ENCODE results near the gene ADRA2C. TPM values are rescaled to one million over a fixed set of nuclear protein-coding genes. Genes with fewer than 3 reads are reported as not detected.

ADRA2C gene
- total RNA-seq, 2 experiments from 2014 or later: 0.21 TPM; not detected in 1

DNA sequence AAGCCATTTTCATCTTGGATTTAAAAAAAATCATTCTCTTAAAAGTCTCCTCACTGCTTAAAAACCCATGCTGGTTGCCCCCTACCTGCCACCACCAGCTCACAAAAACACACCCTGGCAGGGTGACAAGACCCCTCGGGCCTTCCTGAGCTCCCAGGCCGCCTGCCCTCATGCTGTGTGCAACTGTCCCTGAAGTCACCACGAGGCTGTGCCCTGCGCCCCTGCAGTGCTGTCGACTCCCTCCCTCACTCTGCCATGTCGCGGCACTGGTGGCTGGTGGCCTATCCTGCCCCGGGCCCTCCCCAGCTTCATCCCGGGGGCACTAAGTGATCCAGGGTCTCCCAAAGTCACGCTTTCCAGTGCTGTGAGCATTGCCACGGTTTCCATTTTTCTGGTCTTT, 46.3 kb upstream of the ADRA2C start:
- Histone ChIP-seq H3K4me1 (ENCODE audit: insufficient read depth, low read length, poor library complexity, severe bottlenecking) (no peaks in the 10 kb centered on the region), H3K4me2 (ENCODE audit: low read length) (no peak overlapping the region), H3K9me3 (ENCODE audit: low read length) (0 out of 2 replicates have a peak, but pooled peaks cover 6% of the 10 kb centered on the region), H4K20me1 (ENCODE audit: insufficient read depth, low read length) (no peaks in the 10 kb centered on the region), H3K36me3 (ENCODE audit: insufficient read depth, low read length) (no peaks in the 10 kb centered on the region), H3K27ac (ENCODE audit: low read depth, low read length, poor library complexity, severe bottlenecking) (no peak overlapping the region), H2AFZ (ENCODE audit: low read length) (no peak overlapping the region), H3K4me3 (ENCODE audit: low read depth, low read length, poor library complexity, severe bottlenecking) (no peak overlapping the region), H3K79me2 (ENCODE audit: insufficient read depth, low read depth, low read length) (no peaks in the 10 kb centered on the region), H3K9me2 (ENCODE audit: insufficient read depth, low read length) (no peaks in the 10 kb centered on the region)
- DNase-seq (ENCODE audit: low spot score): no peak
- CTCF ChIA-PET (ENCODE audit: unreplicated experiment): no interaction called here
- TF ChIP-seq, protein P1, sequence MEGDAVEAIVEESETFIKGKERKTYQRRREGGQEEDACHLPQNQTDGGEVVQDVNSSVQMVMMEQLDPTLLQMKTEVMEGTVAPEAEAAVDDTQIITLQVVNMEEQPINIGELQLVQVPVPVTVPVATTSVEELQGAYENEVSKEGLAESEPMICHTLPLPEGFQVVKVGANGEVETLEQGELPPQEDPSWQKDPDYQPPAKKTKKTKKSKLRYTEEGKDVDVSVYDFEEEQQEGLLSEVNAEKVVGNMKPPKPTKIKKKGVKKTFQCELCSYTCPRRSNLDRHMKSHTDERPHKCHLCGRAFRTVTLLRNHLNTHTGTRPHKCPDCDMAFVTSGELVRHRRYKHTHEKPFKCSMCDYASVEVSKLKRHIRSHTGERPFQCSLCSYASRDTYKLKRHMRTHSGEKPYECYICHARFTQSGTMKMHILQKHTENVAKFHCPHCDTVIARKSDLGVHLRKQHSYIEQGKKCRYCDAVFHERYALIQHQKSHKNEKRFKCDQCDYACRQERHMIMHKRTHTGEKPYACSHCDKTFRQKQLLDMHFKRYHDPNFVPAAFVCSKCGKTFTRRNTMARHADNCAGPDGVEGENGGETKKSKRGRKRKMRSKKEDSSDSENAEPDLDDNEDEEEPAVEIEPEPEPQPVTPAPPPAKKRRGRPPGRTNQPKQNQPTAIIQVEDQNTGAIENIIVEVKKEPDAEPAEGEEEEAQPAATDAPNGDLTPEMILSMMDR (conservative IDR thresholded peaks at IDR 0.05; ENCODE audit: low read length): no peak
- no peak for TF ChIP-seq EZH2phosphoT487 (IDR thresholded peaks at IDR 0.05; ENCODE audit: borderline replicate concordance, low read depth, low read length)
- BruUV-seq (replicated peaks): no TSS peak
- intact Hi-C loops (cut with micrococcal nuclease; ENCODE audit: unreplicated experiment): no loop called here
- POLR2A ChIA-PET: no interaction called here

GRCh38 chr4:3720466-3720865, 45.7 kb upstream of the ADRA2C start:
- CTCF ChIA-PET (ENCODE audit: unreplicated experiment): no interaction called here
- no TSS peak for BruUV-seq (replicated peaks)
- intact Hi-C loops (cut with micrococcal nuclease; ENCODE audit: unreplicated experiment): no loop called here

DNA sequence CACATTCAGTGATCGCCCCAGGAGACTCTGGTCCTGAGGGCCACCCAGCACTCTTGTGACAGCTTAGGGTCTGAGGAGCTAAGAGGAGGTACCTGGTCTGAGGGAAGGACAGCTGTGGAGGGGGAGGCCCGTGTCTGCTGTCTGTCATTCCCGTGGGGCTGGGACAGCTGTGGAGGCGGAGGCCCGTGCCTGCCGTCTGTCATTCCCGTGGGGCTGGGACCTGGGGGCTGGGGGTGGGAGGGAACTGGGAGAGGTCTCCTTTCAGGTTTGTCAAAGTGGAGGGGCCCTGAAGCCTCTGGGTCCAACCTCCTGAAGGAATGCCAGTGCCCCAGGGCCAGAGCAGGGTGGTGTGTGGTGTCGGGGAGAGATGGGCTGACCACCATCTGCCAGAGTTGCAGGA, 45.0 kb upstream of the ADRA2C start:
- CTCF ChIA-PET (ENCODE audit: unreplicated experiment): no interaction called here

More at GRCh38 chr4:3720466-3720865, 45.7 kb upstream of the ADRA2C start:
- 0 out of 2 replicates have a peak, but pooled peaks cover 6% of the 10 kb centered on the region for H3K9me3 ChIP-seq (ENCODE audit: low read length)
- no peak for DNase-seq (ENCODE audit: low spot score)
- H2AFZ ChIP-seq (ENCODE audit: low read length): no peak overlapping the region
- no peak overlapping the region for H3K4me2 ChIP-seq (ENCODE audit: low read length)
- no peak overlapping the region for H3K27ac ChIP-seq (ENCODE audit: low read depth, low read length, poor library complexity, severe bottlenecking)
- H3K79me2 ChIP-seq (ENCODE audit: insufficient read depth, low read depth, low read length): no peaks in the 10 kb centered on the region
- no peaks in the 10 kb centered on the region for H3K9me2 ChIP-seq (ENCODE audit: insufficient read depth, low read length)
- POLR2A ChIA-PET: no interaction called here
- H3K36me3 ChIP-seq (ENCODE audit: insufficient read depth, low read length): no peaks in the 10 kb centered on the region
- no peaks in the 10 kb centered on the region for H3K4me1 ChIP-seq (ENCODE audit: insufficient read depth, low read length, poor library complexity, severe bottlenecking)
- TF ChIP-seq, protein P1 (conservative IDR thresholded peaks at IDR 0.05; ENCODE audit: low read length): no peak
- no peak for TF ChIP-seq EZH2phosphoT487 (IDR thresholded peaks at IDR 0.05; ENCODE audit: borderline replicate concordance, low read depth, low read length)
- no peaks in the 10 kb centered on the region for H4K20me1 ChIP-seq (ENCODE audit: insufficient read depth, low read length)
- H3K4me3 ChIP-seq (ENCODE audit: low read depth, low read length, poor library complexity, severe bottlenecking): no peak overlapping the region

More for the DNA sequence above, 45.0 kb upstream of the ADRA2C start:
- Histone ChIP-seq H3K9me3 (ENCODE audit: low read length) (0 out of 2 replicates have a peak, but pooled peaks cover 6% of the 10 kb centered on the region), H3K36me3 (ENCODE audit: insufficient read depth, low read length) (no peaks in the 10 kb centered on the region), H3K27ac (ENCODE audit: low read depth, low read length, poor library complexity, severe bottlenecking) (no peak overlapping the region), H3K4me3 (ENCODE audit: low read depth, low read length, poor library complexity, severe bottlenecking) (no peak overlapping the region), H3K9me2 (ENCODE audit: insufficient read depth, low read length) (no peaks in the 10 kb centered on the region), H3K79me2 (ENCODE audit: insufficient read depth, low read depth, low read length) (no peaks in the 10 kb centered on the region), H4K20me1 (ENCODE audit: insufficient read depth, low read length) (no peaks in the 10 kb centered on the region), H3K4me1 (ENCODE audit: insufficient read depth, low read length, poor library complexity, severe bottlenecking) (no peaks in the 10 kb centered on the region), H2AFZ (ENCODE audit: low read length) (no peak overlapping the region), H3K4me2 (ENCODE audit: low read length) (no peak overlapping the region)
- no TSS peak for BruUV-seq (replicated peaks)
- no peak for DNase-seq (ENCODE audit: low spot score)
- intact Hi-C loops (cut with micrococcal nuclease; ENCODE audit: unreplicated experiment): no loop called here
- POLR2A ChIA-PET: no interaction called here
- no peak for TF ChIP-seq EZH2phosphoT487 (IDR thresholded peaks at IDR 0.05; ENCODE audit: borderline replicate concordance, low read depth, low read length)
- TF ChIP-seq, protein P1 (conservative IDR thresholded peaks at IDR 0.05; ENCODE audit: low read length): no peak

Measured in OCI-LY7 (cell line).